Measurements from ENCODE around the gene SLC7A9.
"Not testable (repeated sequence)": the region's sequence is repeated elsewhere in the genome, so short reads cannot be mapped to it uniquely, and the experiment has no call there.

SLC7A9 gene

GRCh38 chr19:32869369-32869965, at the start of gene SLC7A9:
SLC7A9 (minus strand) TSS chr19:32869767; CDS start chr19:32868534, 1,233 bp downstream.
- DNase-seq = no peak

GRCh38 chr19:32919365-32919764, 49.8 kb upstream of the SLC7A9 start:
- no peak for DNase-seq

GRCh38 chr19:32917616-32917996, 48.0 kb upstream of the SLC7A9 start:
- DNase-seq = no peak

GRCh38 chr19:32916969-32917615, 47.5 kb upstream of the SLC7A9 start:
- no peak for DNase-seq

GRCh38 chr19:32914879-32915660, 45.5 kb upstream of the SLC7A9 start:
- no peak for DNase-seq

GRCh38 chr19:32911467-32911866, 41.9 kb upstream of the SLC7A9 start:
- no peak for DNase-seq

- no peak for DNase-seq
Measured at GRCh38 chr19:32910874-32911273, 41.3 kb upstream of the SLC7A9 start.

GRCh38 chr19:32910094-32910493, 40.5 kb upstream of the SLC7A9 start:
- no peak for DNase-seq

GRCh38 chr19:32909257-32909656, 39.7 kb upstream of the SLC7A9 start:
- DNase-seq = no peak

- no peak for DNase-seq
Measured at GRCh38 chr19:32908641-32909190, 39.1 kb upstream of the SLC7A9 start.

GRCh38 chr19:32902448-32902847, 32.9 kb upstream of the SLC7A9 start:
- no peak for DNase-seq

- no peak for DNase-seq
Measured at GRCh38 chr19:32901504-32902161, 32.1 kb upstream of the SLC7A9 start.

GRCh38 chr19:32896516-32897214, 27.1 kb upstream of the SLC7A9 start:
- no peak for DNase-seq

GRCh38 chr19:32895384-32895783, 25.8 kb upstream of the SLC7A9 start:
- no peak for DNase-seq

- DNase-seq = no peak
Measured at GRCh38 chr19:32891609-32892008, 22.0 kb upstream of the SLC7A9 start.

GRCh38 chr19:32890841-32891240, 21.3 kb upstream of the SLC7A9 start:
- no peak for DNase-seq

- no peak for DNase-seq
Measured at GRCh38 chr19:32890326-32890725, 20.8 kb upstream of the SLC7A9 start.

GRCh38 chr19:32889137-32889934, 19.8 kb upstream of the SLC7A9 start:
- DNase-seq = no peak

GRCh38 chr19:32887572-32888215, 18.1 kb upstream of the SLC7A9 start:
- no peak for DNase-seq

GRCh38 chr19:32886241-32886640, 16.7 kb upstream of the SLC7A9 start:
- DNase-seq = no peak

GRCh38 chr19:32885255-32885654, 15.7 kb upstream of the SLC7A9 start:
- not testable (repeated sequence) for DNase-seq

All from activated effector memory CD4-positive, alpha-beta T cell treated with Interleukin-2 at 50 U/mL for 16 hours (primary cell).